Mucosa of rectum (tissue), 2 donors: ENCODE measurements around the gene BLOC1S2.
"Not testable (repeated sequence)": the region's sequence is repeated elsewhere in the genome, so short reads cannot be mapped to it uniquely, and the experiment has no call there.

ENCODE experiments used
- H3K27ac ChIP-seq, 2 donors: one replicate each; pipeline ENCODE4 v1.7.0; 2013; ENCODE audit warnings: inconsistent platforms in 2 of 2, low read depth in 2 of 2, low read length in 2 of 2
- H3K27me3 ChIP-seq, 2 donors: one replicate each; pipeline ENCODE4 v1.7.0; 2013; ENCODE audit warnings: low read length in 2 of 2; ENCODE audit not compliant: control insufficient read depth in 2 of 2, insufficient read depth in 2 of 2
- H3K36me3 ChIP-seq, 2 donors: one replicate each; pipeline ENCODE4 v1.7.0; 2013; ENCODE audit warnings: low read length in 2 of 2; ENCODE audit not compliant: control insufficient read depth in 2 of 2, insufficient read depth in 2 of 2
- H3K4me1 ChIP-seq, 2 donors: one replicate each; pipeline ENCODE4 v1.7.0; 2013; ENCODE audit warnings: low read length in 2 of 2, mild to moderate bottlenecking in 1 of 2; ENCODE audit not compliant: control insufficient read depth in 2 of 2, insufficient read depth in 2 of 2
- H3K4me3 ChIP-seq, 2 donors: one replicate each; pipeline ENCODE4 v1.7.0; 2013; ENCODE audit warnings: low read length in 2 of 2
- H3K9ac ChIP-seq, 2 donors: one replicate each; pipeline ENCODE4 v1.7.0; 2013; ENCODE audit warnings: low read length in 2 of 2, low read depth in 1 of 2, mild to moderate bottlenecking in 1 of 2
- H3K9me3 ChIP-seq, 2 donors: one replicate each; pipeline ENCODE4 v1.7.0; 2013; ENCODE audit warnings: low read length in 2 of 2; ENCODE audit not compliant: control insufficient read depth in 2 of 2
- donor health status: healthy.
- donor health status: Normal muscosa, but diverticular disease.

BLOC1S2 gene

GRCh38 chr10:100293066-100293465, 6.6 kb upstream of the BLOC1S2 start:
- Histone ChIP-seq H3K9ac (no peak overlapping the region), H3K27ac (no peak overlapping the region), H3K4me3 (no peak overlapping the region), H3K9me3 (no peaks in the 10 kb centered on the region), H3K27me3 (peaks cover 0 to 2% of the 10 kb centered on the region in 2 donors), H3K4me1 (no peaks in the 10 kb centered on the region), H3K36me3 (no peaks in the 10 kb centered on the region)

- H3K27me3 ChIP-seq, H3K9me3 ChIP-seq, H3K4me1 ChIP-seq, H3K36me3 ChIP-seq, H3K9ac ChIP-seq, H3K4me3 ChIP-seq, H3K27ac ChIP-seq: not testable (repeated sequence)
Measured at GRCh38 chr10:100292300-100292699, 5.8 kb upstream of the BLOC1S2 start.

GRCh38 chr10:100291356-100291755, 4.9 kb upstream of the BLOC1S2 start:
- H3K27me3 ChIP-seq = peaks cover 0 to 2% of the 10 kb centered on the region in 2 donors
- no peaks in the 10 kb centered on the region for H3K36me3 ChIP-seq
- no peaks in the 10 kb centered on the region for H3K9me3 ChIP-seq
- peaks cover 2 to 6% of the 10 kb centered on the region in 2 donors for H3K4me1 ChIP-seq
- H3K9ac ChIP-seq = no peak overlapping the region
- H3K27ac ChIP-seq = no peak overlapping the region
- no peak overlapping the region for H3K4me3 ChIP-seq

- Histone ChIP-seq H3K9ac (no peak overlapping the region), H3K9me3 (no peaks in the 10 kb centered on the region), H3K27ac (no peak overlapping the region), H3K4me3 (no peak overlapping the region), H3K36me3 (no peaks in the 10 kb centered on the region), H3K4me1 (peaks cover 7 to 13% of the 10 kb centered on the region in 2 donors), H3K27me3 (peaks cover 0 to 2% of the 10 kb centered on the region in 2 donors)
Measured at GRCh38 chr10:100289641-100290040, 3.2 kb upstream of the BLOC1S2 start.

- H3K27me3 ChIP-seq = no peaks in the 10 kb centered on the region
- H3K9ac ChIP-seq = no peak overlapping the region
- H3K36me3 ChIP-seq = no peaks in the 10 kb centered on the region
- H3K4me3 ChIP-seq = no peak overlapping the region
- H3K9me3 ChIP-seq = no peaks in the 10 kb centered on the region
- peaks cover 7 to 13% of the 10 kb centered on the region in 2 donors for H3K4me1 ChIP-seq
- H3K27ac ChIP-seq = no peak overlapping the region
Measured at GRCh38 chr10:100288196-100288595, 1.7 kb upstream of the BLOC1S2 start.

- no peaks in the 10 kb centered on the region for H3K9me3 ChIP-seq
- H3K9ac ChIP-seq = no peak overlapping the region
- peaks cover 0 to 3% of the 10 kb centered on the region in 2 donors for H3K36me3 ChIP-seq
- peaks cover 7 to 13% of the 10 kb centered on the region in 2 donors for H3K4me1 ChIP-seq
- no peaks in the 10 kb centered on the region for H3K27me3 ChIP-seq
- no peak overlapping the region for H3K4me3 ChIP-seq
- no peak overlapping the region for H3K27ac ChIP-seq
Measured at GRCh38 chr10:100287756-100288155, 1.3 kb upstream of the BLOC1S2 start.

GRCh38 chr10:100285326-100285725, 1.2 kb downstream of the BLOC1S2 start:
- Histone ChIP-seq H3K9ac (peak overlapping the region in 1 of 2 donors; percentile 88), H3K4me3 (peak overlapping the region; percentile 92 to 96), H3K4me1 (peaks cover 7 to 13% of the 10 kb centered on the region in 2 donors)
- H3K27me3 ChIP-seq, H3K36me3 ChIP-seq, H3K9me3 ChIP-seq, H3K27ac ChIP-seq: not testable (repeated sequence)

- Histone ChIP-seq H3K36me3 (peaks cover 6 to 20% of the 10 kb centered on the region in 2 donors), H3K9me3 (no peaks in the 10 kb centered on the region), H3K27me3 (no peaks in the 10 kb centered on the region), H3K27ac (no peak overlapping the region), H3K9ac (no peak overlapping the region), H3K4me3 (no peak overlapping the region), H3K4me1 (peaks cover 7 to 13% of the 10 kb centered on the region in 2 donors)
Measured at GRCh38 chr10:100282907-100283306, 3.6 kb downstream of the BLOC1S2 start.

- H3K4me1 ChIP-seq, H3K27me3 ChIP-seq, H3K9me3 ChIP-seq, H3K9ac ChIP-seq, H3K27ac ChIP-seq, H3K4me3 ChIP-seq: not testable (repeated sequence)
- peaks cover 9 to 29% of the 10 kb centered on the region in 2 donors for H3K36me3 ChIP-seq
Measured at GRCh38 chr10:100276971-100277370, 9.5 kb downstream of the BLOC1S2 start.

- Histone ChIP-seq H3K9me3 (no peaks in the 10 kb centered on the region), H3K27ac (peak within 1 kb of the TSS; percentile 71 to 78), H3K9ac (peak within 1 kb of the TSS; percentile 89 to 96), H3K27me3 (no peaks in the 10 kb centered on the region), H3K4me1 (peaks cover 3 to 5% of the 10 kb centered on the region in 2 donors), H3K36me3 (peaks cover 0 to 2% of the 10 kb centered on the region in 2 donors), H3K4me3 (peak within 1 kb of the TSS; percentile 99 to 100)
Measured at GRCh38 chr10:100267239-100268104, 19.0 kb downstream of the BLOC1S2 start, which contains the start of gene CWF19L1. TSS of gene CWF19L1 (minus strand) at chr10:100267638. CDS start at chr10:100267593, 45 bp downstream.
